HT1080 (cell line): ENCODE data around the gene PDGFD. TPM values are rescaled to one million over a fixed set of nuclear protein-coding genes. Genes with fewer than 3 reads are reported as not detected.

Experiments used
- total RNA-seq: library from RNA; depleted of rRNA; stranded (reverse); fragments of >200 nt; shearing (Covaris generic); gene quantifications from 2 replicates; pipeline ENCODE4 v1.2.3, GENCODE V29; 2014; rRNA removed

The PDGFD gene
- total RNA-seq, 1 experiment from 2014 or later = not detected

Other genes with a start within 250 kb of the PDGFD start
- not detected in 2 replicates for gene DDI1, start 127.5 kb downstream of the PDGFD start, total RNA-seq